H1 (cell line): ENCODE measurements around the gene RNF183. TPM values are rescaled to one million over a fixed set of nuclear protein-coding genes. Genes with fewer than 3 reads are reported as not detected.

ENCODE experiments used
- CTCF ChIA-PET: fragments of 300-600 bp; sonication (Branson Sonifier 250); formaldehyde crosslinking; loops from one replicate; lab custom pipeline; 2021; ENCODE audit not compliant: partially characterized antibody; lab: Charles Lee
- POLR2A ChIA-PET: fragments of 300-600 bp; sonication (Branson Sonifier 250); formaldehyde crosslinking; loops from one replicate; lab custom pipeline; 2021; ENCODE audit warnings: inconsistent platforms; ENCODE audit not compliant: partially characterized antibody; lab: Charles Lee
- DNase-seq, 2 experiments: peaks; one replicate each; pipeline versions ENCODE4 v3.0.0 to v3.0.0-alpha.2; 2010 to 2022; ENCODE audit warnings: low spot score in 2 of 2, low read depth in 1 of 2, mixed read lengths in 1 of 2
- FAIRE-seq: peaks from 2 replicates; lab custom pipeline; 2011; peaks lifted over from hg19 to GRCh38; lab: Jason Lieb, UNC
- H2AFZ ChIP-seq: 2 replicates; pipeline ENCODE4 v1.8.1; 2012; ENCODE audit warnings: low read length, inconsistent platforms
- H2AK5ac ChIP-seq: 2 replicates; pipeline ENCODE4 v1.6.1; 2013; ENCODE audit warnings: low read depth, low read length
- H2BK120ac ChIP-seq: replicated peaks from 2 replicates; pipeline ENCODE3; 2013; ENCODE audit warnings: low read depth, low read length, inconsistent platforms
- H2BK12ac ChIP-seq: 2 replicates; pipeline ENCODE4 v1.6.1; 2013; ENCODE audit warnings: low read depth, low read length
- H2BK15ac ChIP-seq: 2 replicates; pipeline ENCODE4 v1.6.1; 2013; ENCODE audit warnings: low read length
- H2BK20ac ChIP-seq: 2 replicates; pipeline ENCODE4 v1.6.1; 2013; ENCODE audit warnings: low read length
- H2BK5ac ChIP-seq: 2 replicates; pipeline ENCODE4 v1.6.1; 2013; ENCODE audit warnings: low read depth, low read length
- H3K14ac ChIP-seq: 2 replicates; pipeline ENCODE4 v1.6.1; 2013; ENCODE audit warnings: inconsistent platforms; ENCODE audit not compliant: insufficient read length
- H3K18ac ChIP-seq: 2 replicates; pipeline ENCODE4 v1.6.1; 2013; ENCODE audit warnings: low read length; ENCODE audit errors: extremely low read depth
- H3K23ac ChIP-seq: 2 replicates; pipeline ENCODE4 v1.6.1; 2013; ENCODE audit warnings: inconsistent platforms; ENCODE audit not compliant: insufficient read length
- H3K23me2 ChIP-seq: 2 replicates; pipeline ENCODE4 v1.6.1; 2013; ENCODE audit warnings: low read depth, low read length
- H3K27ac ChIP-seq: 2 replicates; pipeline ENCODE4 v1.6.1; 2011; ENCODE audit warnings: low read depth, low read length, inconsistent platforms
- H3K27me3 ChIP-seq, 4 experiments: replicated peaks in 1 of 4; 1 replicate in 1 of 4; 2 replicates in 3 of 4; pipeline versions ENCODE4 v1.6.1 to v1.8.1; 2011 to 2013; ENCODE audit warnings: low read length in 3 of 4, mild to moderate bottlenecking in 3 of 4, inconsistent platforms in 2 of 4, mixed read lengths in 2 of 4, moderate library complexity in 1 of 4; ENCODE audit not compliant: control insufficient read depth in 3 of 4, insufficient read depth in 3 of 4; ENCODE audit errors: extremely low read depth in 1 of 4
- H3K36me3 ChIP-seq, 4 experiments: 2 replicates each; pipeline versions ENCODE4 v1.6.1 to v1.8.1; 2011 to 2013; ENCODE audit warnings: mild to moderate bottlenecking in 4 of 4, low read length in 3 of 4, moderate library complexity in 2 of 4, control low read depth in 1 of 4, inconsistent platforms in 1 of 4; ENCODE audit not compliant: insufficient read depth in 4 of 4, control insufficient read depth in 2 of 4
- H3K4ac ChIP-seq: replicated peaks from 2 replicates; pipeline ENCODE3; 2013; ENCODE audit warnings: low read length, low read depth, mixed read lengths, inconsistent platforms; ENCODE audit not compliant: insufficient read length
- H3K4me1 ChIP-seq, 4 experiments: replicated peaks in 1 of 4; 1 replicate in 1 of 4; 2 replicates in 3 of 4; pipeline versions ENCODE4 v1.6.1 to v1.8.1; 2011 to 2013; ENCODE audit warnings: low read length in 3 of 4, inconsistent platforms in 2 of 4, mixed read lengths in 1 of 4; ENCODE audit not compliant: insufficient read depth in 4 of 4, control insufficient read depth in 3 of 4
- H3K4me2 ChIP-seq, 2 experiments: 2 replicates each; pipeline versions ENCODE4 v1.6.1 to v1.8.1; 2011 to 2013; ENCODE audit warnings: low read depth in 2 of 2, low read length in 2 of 2, control low read depth in 1 of 2, inconsistent platforms in 1 of 2, mild to moderate bottlenecking in 1 of 2; ENCODE audit not compliant: insufficient read depth in 1 of 2
- H3K4me3 ChIP-seq, 4 experiments: fragments of 200-600, 300-600 bp in 1 of 4; sonication (generic), shearing (Covaris generic), sonication (Bioruptor Twin) in 1 of 4; 2 replicates each; pipeline versions ENCODE4 v1.5.1 to v1.8.1; 2011 to 2016; ENCODE audit warnings: low read length in 4 of 4, low read depth in 3 of 4, control low read depth in 2 of 4, inconsistent platforms in 2 of 4, mild to moderate bottlenecking in 2 of 4, mixed read lengths in 1 of 4, moderate library complexity in 1 of 4; ENCODE audit not compliant: insufficient read depth in 2 of 4; ENCODE audit errors: extremely low read depth in 1 of 4
- H3K56ac ChIP-seq: replicated peaks from 2 replicates; pipeline ENCODE3; 2013; ENCODE audit warnings: low read depth, mild to moderate bottlenecking, mixed read lengths, low read length, inconsistent platforms; ENCODE audit not compliant: insufficient read length
- H3K79me1 ChIP-seq: 2 replicates; pipeline ENCODE4 v1.6.1; 2013; ENCODE audit warnings: low read depth, low read length, control low read depth
- H3K79me2 ChIP-seq, 2 experiments: 2 replicates each; pipeline versions ENCODE4 v1.6.1 to v1.8.1; 2012 to 2013; ENCODE audit warnings: low read length in 2 of 2, mild to moderate bottlenecking in 2 of 2, inconsistent platforms in 1 of 2; ENCODE audit not compliant: insufficient read depth in 2 of 2, control insufficient read depth in 1 of 2
- H3K9ac ChIP-seq, 4 experiments: replicated peaks in 1 of 4; 1 replicate in 1 of 4; 2 replicates in 3 of 4; pipeline versions ENCODE4 v1.6.1 to v1.8.1; 2011 to 2013; ENCODE audit warnings: low read depth in 3 of 4, low read length in 3 of 4, control low read depth in 2 of 4, mild to moderate bottlenecking in 2 of 4, moderate library complexity in 2 of 4, inconsistent platforms in 1 of 4; ENCODE audit errors: extremely low read depth in 1 of 4
- H3K9me3 ChIP-seq, 2 experiments: 2 replicates each; pipeline versions ENCODE4 v1.6.1 to v1.8.1; 2012 to 2013; ENCODE audit warnings: mild to moderate bottlenecking in 2 of 2, moderate library complexity in 2 of 2, control low read depth in 1 of 2, inconsistent platforms in 1 of 2, low read depth in 1 of 2, low read length in 1 of 2, mixed read lengths in 1 of 2; ENCODE audit not compliant: insufficient read depth in 2 of 2
- H4K20me1 ChIP-seq, 2 experiments: replicated peaks in 1 of 2; 2 replicates each; pipeline versions ENCODE3 to v1.8.1; 2011 to 2013; ENCODE audit warnings: inconsistent platforms in 2 of 2, low read length in 2 of 2, mild to moderate bottlenecking in 1 of 2; ENCODE audit not compliant: insufficient read depth in 2 of 2, control insufficient read depth in 1 of 2
- H4K5ac ChIP-seq: 2 replicates; pipeline ENCODE4 v1.6.1; 2013; ENCODE audit warnings: low read length, low read depth, mixed read lengths, inconsistent platforms; ENCODE audit not compliant: insufficient read length
- H4K8ac ChIP-seq: 2 replicates; pipeline ENCODE4 v1.8.0; 2013; ENCODE audit warnings: mild to moderate bottlenecking, moderate library complexity, low read length, inconsistent platforms; ENCODE audit not compliant: insufficient read depth; ENCODE audit errors: extremely low read depth
- H4K91ac ChIP-seq: replicated peaks from 2 replicates; pipeline ENCODE3; 2013; ENCODE audit warnings: low read length, mixed read lengths, inconsistent platforms; ENCODE audit not compliant: insufficient read length
- BCL11A ChIP-seq, 2 experiments: IDR thresholded peaks; one replicate each; pipeline ENCODE4 v1.6.1; 2011; ENCODE audit warnings: low read depth in 2 of 2, low read length in 2 of 2, mild to moderate bottlenecking in 2 of 2
- CEBPB ChIP-seq: IDR thresholded peaks from 2 replicates; pipeline ENCODE4 v1.6.1; 2012; ENCODE audit warnings: low read depth, low read length
- CHD2 ChIP-seq: IDR thresholded peaks from 2 replicates; pipeline ENCODE4 v1.6.1; 2012; ENCODE audit warnings: low read length, improper control_type of control experiment
- EP300 ChIP-seq, 2 experiments: IDR thresholded peaks; 1 replicate in 1 of 2; 2 replicates in 1 of 2; pipeline ENCODE4 v1.6.1; 2011 to 2012; ENCODE audit warnings: low read depth in 2 of 2, low read length in 2 of 2, mild to moderate bottlenecking in 2 of 2, borderline replicate concordance in 1 of 2, inconsistent platforms in 1 of 2, moderate library complexity in 1 of 2
- FOSL1 ChIP-seq: IDR thresholded peaks from 2 replicates; pipeline ENCODE4 v1.6.1; 2011; ENCODE audit warnings: mild to moderate bottlenecking, low read depth, low read length, moderate library complexity; ENCODE audit not compliant: insufficient read depth
- GTF2F1 ChIP-seq: IDR thresholded peaks from 2 replicates; pipeline ENCODE4 v1.6.1; 2012; ENCODE audit warnings: low read depth, low read length, improper control_type of control experiment, borderline replicate concordance
- JUND ChIP-seq: IDR thresholded peaks from 2 replicates; pipeline ENCODE4 v1.6.1; 2011; ENCODE audit warnings: mild to moderate bottlenecking, improper control_type of control experiment, low read length
- RXRA ChIP-seq: IDR thresholded peaks from 2 replicates; pipeline ENCODE4 v1.6.1; 2011; ENCODE audit warnings: low read depth, mild to moderate bottlenecking, low read length, moderate library complexity; ENCODE audit not compliant: insufficient read depth
- SIRT6 ChIP-seq: IDR thresholded peaks from one replicate; pipeline ENCODE4 v1.7.1; 2012; ENCODE audit warnings: low read length, inconsistent platforms
- SIX5 ChIP-seq: IDR thresholded peaks from 2 replicates; pipeline ENCODE4 v1.6.1; 2011; ENCODE audit warnings: mild to moderate bottlenecking, low read depth, low read length
- TCF12 ChIP-seq: IDR thresholded peaks from 2 replicates; pipeline ENCODE4 v1.6.1; 2011; ENCODE audit warnings: low read depth, mild to moderate bottlenecking, low read length
- TEAD4 ChIP-seq: IDR thresholded peaks from 2 replicates; pipeline ENCODE4 v1.6.1; 2012; ENCODE audit warnings: low read depth, low read length, inconsistent platforms, mixed read lengths
- WGBS, 2 experiments: shearing (Covaris generic) in 1 of 2; methylation state at CpG; one replicate each; pipeline versions ENCODE4 v1.1.6 to v1.1.7; 2013 to 2015; ENCODE audit warnings: low lambda C conversion rate in 2 of 2, mixed read lengths in 2 of 2, inconsistent platforms in 1 of 2, low coverage in 1 of 2, missing lambda C conversion rate in 1 of 2; ENCODE audit not compliant: insufficient replicate concordance in 2 of 2, insufficient coverage in 1 of 2, insufficient read length in 1 of 2; ENCODE audit errors: extremely low coverage in 1 of 2, missing lambda C conversion rate in 1 of 2; 5-methylcytosine and 5-hydroxymethylcytosine counted together
- polyA plus RNA-seq, 7 experiments: library from polyadenylated mRNA; depleted of rRNA in 3 of 7; stranded (reverse) in 5 of 7; unstranded in 2 of 7; fragments of >200 nt in 5 of 7; fragments of 200-250 nt in 2 of 7; gene quantifications; 1 replicate in 5 of 7; 2 replicates in 1 of 7; 4 replicates in 1 of 7; pipeline versions ENCODE4 v1.2.1 to v1.2.3, GENCODE V29; 2011 to 2013; ENCODE audit warnings: missing spikeins in 2 of 7, mixed read lengths in 2 of 7
- total RNA-seq: library from RNA; stranded (reverse); fragmentation: NEBNext Ultra II Directional; extraction: Animal tissue kit (Norgen Biotek cat#: 25700); gene quantifications from 2 replicates; pipeline ENCODE4 v1.2.1, GENCODE V29; 2021
- TF ChIP-seq, protein P1 (sequence below): IDR thresholded peaks from 2 replicates; pipeline ENCODE4 v1.6.1; 2011; ENCODE audit warnings: low read length, improper control_type of control experiment

RNF183 gene
- total and polyA plus RNA-seq, 2 of the 8 experiments (the other 6 are each of a cell fraction or from before 2014, with no cell fraction given), result 0.15 TPM; not detected in 1

DNA sequence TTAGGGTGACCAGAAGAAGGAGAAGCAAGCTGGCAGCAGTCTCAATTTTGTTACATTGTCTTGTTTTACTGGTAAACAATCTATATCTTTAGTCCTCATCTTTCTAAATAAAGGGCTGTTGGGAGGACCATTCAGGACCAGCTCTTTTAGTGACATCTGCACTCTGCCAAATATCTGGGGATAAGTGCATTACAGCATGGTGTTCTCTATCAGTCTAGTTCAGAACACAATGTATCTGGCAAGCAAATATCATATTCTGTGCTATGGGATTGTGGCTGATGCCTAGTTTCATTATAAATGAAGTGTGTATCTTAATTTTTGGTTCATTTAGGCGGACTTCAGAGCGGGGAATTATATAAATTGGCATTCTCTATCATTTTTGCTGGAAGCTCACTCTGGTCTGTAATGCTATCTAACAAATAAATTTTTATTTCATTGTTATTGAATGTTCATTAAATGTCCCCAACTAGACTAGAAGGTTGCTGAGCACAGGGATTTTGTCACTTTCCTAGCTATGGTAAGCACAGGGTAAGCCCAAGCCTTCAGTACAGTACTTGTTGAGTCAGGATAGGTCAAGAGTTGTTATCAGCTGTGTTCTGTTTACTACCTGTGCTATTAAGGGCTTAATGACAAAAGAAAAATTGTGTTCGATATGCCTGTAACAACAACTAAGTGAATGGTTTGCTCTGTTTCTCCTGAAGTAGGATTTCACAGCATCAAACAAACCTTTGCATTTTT, 25.0 kb upstream of the RNF183 start:
- H3K4ac ChIP-seq, result no peak overlapping the region
- H2AK5ac ChIP-seq, result no peak overlapping the region
- no peak overlapping the region for H2BK20ac ChIP-seq
- no peak overlapping the region for H3K56ac ChIP-seq
- H4K5ac ChIP-seq, result no peak overlapping the region
- DNase-seq (no peak), FAIRE-seq (no peak)
- no peak overlapping the region for H2AFZ ChIP-seq
- no peak overlapping the region for H2BK15ac ChIP-seq
- H3K18ac ChIP-seq, result no peak overlapping the region
- H2BK5ac ChIP-seq, result no peak overlapping the region
- no peak overlapping the region for H2BK120ac ChIP-seq
- H3K79me2 ChIP-seq, result no peaks in the 10 kb centered on the region
- no peaks in the 10 kb centered on the region for H4K20me1 ChIP-seq
- H2BK12ac ChIP-seq, result no peak overlapping the region
- no peaks in the 10 kb centered on the region for H3K27me3 ChIP-seq
- no peaks in the 10 kb centered on the region for H3K79me1 ChIP-seq
- no peaks in the 10 kb centered on the region for H3K4me1 ChIP-seq
- H3K36me3 ChIP-seq, result no peaks in the 10 kb centered on the region
- no peak overlapping the region for H3K4me3 ChIP-seq
- H3K23ac ChIP-seq, result no peak overlapping the region
- ChIA-PET POLR2A (interaction anchor here (0.6 kb wide), 1 partner anchor 10 kb away, joined by 4 read pairs; no protein-coding TSS in a partner anchor), CTCF (interaction anchor here (0.9 to 2.9 kb wide), 7 partner anchors 10 to 55 kb away, joined by 3 to 16 read pairs (median 3); partner anchors contain the start of gene WDR31)
- no peak overlapping the region for H3K27ac ChIP-seq
- 78% methylated on average over 3 of the region's 3 CpGs; no CpG with 5 or more reads in 1 of the 2 experiments for WGBS, 2 experiments
- no peak overlapping the region for H3K14ac ChIP-seq
- no peaks in the 10 kb centered on the region for H3K23me2 ChIP-seq
- no peak for TF ChIP-seq FOSL1
- TF ChIP-seq GTF2F1, result no peak
- no peak for TF ChIP-seq CHD2
- TF ChIP-seq BCL11A (IDR thresholded peaks at IDR 0.05; ENCODE audit: low read depth in 2 of 2, low read length in 2 of 2), result no peak
- no peak for TF ChIP-seq TCF12
- TF ChIP-seq, protein P1, sequence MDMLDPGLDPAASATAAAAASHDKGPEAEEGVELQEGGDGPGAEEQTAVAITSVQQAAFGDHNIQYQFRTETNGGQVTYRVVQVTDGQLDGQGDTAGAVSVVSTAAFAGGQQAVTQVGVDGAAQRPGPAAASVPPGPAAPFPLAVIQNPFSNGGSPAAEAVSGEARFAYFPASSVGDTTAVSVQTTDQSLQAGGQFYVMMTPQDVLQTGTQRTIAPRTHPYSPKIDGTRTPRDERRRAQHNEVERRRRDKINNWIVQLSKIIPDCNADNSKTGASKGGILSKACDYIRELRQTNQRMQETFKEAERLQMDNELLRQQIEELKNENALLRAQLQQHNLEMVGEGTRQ, result no peak
- TF ChIP-seq TEAD4, result no peak
- TF ChIP-seq SIX5, result no peak
- TF ChIP-seq JUND, result no peak
- no peak for TF ChIP-seq EP300 (IDR thresholded peaks at IDR 0.05; ENCODE audit: borderline replicate concordance in 1 of 2, low read depth in 2 of 2, low read length in 2 of 2)
- no peak for TF ChIP-seq RXRA
- no peak for TF ChIP-seq SIRT6
- no peak for TF ChIP-seq CEBPB
- H4K91ac ChIP-seq, result no peak overlapping the region
- no peaks in the 10 kb centered on the region for H3K9me3 ChIP-seq
- no peak overlapping the region for H3K4me2 ChIP-seq
- H3K9ac ChIP-seq, result no peak overlapping the region
- H4K8ac ChIP-seq, result no peak overlapping the region
